Activated T-helper 1 cell treated with anti-CD3 and anti-CD28 coated beads, Interleukin-2, amount 50 U/mL, for 16 hours (primary cell): ENCODE results near the gene FMNL3.

Source experiments
- DNase-seq, 2 donors: peaks; one replicate each; pipeline ENCODE4 v3.0.0-alpha.2; 2020; ENCODE audit warnings: low read depth in 1 of 2, low spot score in 1 of 2

FMNL3 gene

DNA sequence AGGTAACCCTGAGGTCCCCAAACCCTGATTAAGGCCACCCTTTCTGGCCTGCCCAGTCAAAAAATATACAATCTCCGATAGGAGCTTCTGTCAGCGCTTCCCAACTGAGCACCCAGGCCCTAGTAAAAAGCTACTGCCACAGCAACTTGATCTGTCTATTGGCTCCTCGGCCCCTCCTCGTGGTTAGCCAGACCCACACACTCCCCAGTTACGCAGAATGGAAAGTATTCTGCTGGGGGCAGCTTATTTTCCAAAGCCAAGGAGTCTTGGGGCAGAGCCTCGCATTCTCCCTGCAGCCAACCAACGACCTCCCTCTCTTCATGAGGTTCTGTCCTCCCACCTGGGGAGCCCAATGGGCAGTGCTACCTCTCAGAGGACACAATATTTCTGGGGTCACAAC lies 32.1 kb downstream of the FMNL3 start:
- DNase-seq: no peak

DNA sequence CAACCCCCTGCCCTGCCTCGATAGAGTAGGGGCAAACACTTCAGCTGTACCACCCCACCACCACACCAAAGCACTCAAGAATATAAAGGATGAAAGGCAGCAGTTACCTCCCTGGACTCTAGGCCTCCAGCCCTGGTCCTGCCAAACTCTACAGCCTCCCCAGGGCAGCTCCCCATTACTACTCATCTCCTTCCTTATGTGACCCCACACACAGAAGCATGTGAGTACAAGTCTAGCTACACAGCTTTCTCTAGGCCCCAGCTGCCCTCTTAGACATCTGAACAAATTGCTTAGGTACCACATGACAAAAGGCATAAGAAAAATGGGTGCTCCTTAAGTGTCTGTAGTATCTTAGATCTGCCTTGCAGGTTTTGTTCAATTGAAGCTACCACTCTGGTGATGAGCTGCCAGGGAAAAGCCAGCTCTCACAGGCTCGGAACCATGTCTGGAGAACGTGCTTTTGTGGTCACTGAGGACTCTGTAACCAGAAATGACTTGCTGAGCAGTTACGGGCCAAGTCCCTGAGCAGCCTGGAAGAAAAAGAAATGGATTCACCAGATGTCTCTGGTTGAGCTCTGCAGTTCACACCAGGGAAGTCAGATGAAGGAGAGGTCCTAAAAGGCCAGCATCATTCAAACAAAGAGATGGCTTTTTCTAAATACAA lies 32.8 kb downstream of the FMNL3 start:
- no peak for DNase-seq

DNA sequence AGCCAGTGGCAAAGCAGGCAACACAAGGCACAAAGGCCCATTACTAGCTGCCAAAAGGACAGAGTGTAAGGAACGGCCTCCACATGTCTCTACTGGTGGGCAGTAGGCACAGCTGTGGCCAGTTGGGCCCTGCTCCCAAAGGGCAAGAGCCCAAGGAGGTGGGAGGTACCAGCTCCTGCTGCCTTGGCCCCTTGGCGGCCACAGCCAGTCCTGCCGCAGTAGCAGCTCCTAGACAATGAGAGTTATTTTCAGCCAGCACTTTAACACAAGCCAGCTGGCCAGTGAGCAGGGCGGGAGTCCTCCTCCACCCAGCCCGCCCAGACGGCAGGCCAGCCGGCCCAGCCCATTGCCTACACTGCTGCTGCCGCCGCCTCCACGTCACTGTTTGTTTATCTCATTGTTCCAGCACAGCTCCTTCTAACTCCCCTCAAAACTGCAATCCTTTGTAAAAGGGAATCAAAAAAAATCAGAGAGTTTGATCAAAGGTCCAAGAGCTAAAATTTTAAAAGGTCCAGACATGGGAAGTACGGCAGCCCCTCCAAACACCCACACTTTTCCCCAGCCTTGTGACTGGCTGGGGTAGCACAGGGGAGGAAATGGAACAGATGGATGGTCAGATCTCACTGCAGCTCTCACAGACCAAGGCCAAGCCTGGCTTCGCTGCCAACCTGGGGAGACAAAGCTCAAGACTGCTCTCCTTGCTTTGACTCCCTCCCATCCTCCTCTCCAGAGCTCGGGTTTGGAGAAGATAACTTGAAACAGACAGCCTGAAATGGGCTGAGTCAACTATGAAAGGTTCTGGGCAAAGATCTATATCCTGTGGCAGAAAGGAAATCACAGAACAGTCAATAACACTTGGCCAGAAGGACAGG lies 33.5 kb downstream of the FMNL3 start:
- no peak for DNase-seq

DNA sequence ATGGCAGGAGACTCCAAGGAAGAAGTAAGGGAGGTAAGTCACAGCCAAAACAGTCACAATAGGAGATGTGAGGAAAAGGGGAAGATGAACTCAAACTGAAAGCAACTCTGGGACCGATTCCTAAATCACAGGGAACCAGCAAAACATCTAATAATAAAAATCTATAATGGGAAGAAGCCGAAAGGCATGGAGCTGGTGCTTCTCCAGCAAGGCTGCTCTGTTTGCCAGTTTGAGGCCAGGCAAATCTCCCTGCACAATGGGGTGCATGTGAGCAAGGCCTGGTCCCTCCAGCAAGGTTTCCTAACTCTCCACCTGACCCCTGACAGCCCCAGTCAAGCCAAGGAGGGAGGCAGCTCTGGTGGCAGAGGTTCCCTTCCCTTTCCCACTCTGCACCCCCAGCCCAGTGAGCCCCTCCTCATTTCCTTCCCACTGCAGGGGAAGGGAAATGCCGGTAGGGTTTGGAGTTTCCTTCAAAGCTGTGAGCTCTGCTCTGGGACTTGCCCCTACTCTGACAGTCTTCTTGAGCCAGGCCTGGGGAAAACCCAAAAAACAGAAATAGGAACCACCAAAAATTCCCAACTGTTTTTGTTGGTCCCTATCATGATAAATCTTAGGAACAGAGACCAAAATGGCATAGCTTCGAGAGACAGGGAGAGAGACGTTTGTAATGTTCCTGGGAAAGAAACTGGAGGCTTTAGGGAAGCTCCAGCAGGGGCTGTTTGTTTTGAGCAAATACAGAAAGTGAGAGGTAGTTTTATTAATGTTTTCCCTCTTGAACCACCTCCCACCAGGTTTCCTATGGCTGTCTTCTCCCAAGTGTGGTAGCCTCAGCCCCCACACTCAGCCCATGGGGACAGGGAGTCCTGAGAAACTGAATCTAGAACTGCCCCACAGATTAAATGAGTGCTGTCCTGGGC lies 34.6 kb downstream of the FMNL3 start:
- DNase-seq: no peak

DNA sequence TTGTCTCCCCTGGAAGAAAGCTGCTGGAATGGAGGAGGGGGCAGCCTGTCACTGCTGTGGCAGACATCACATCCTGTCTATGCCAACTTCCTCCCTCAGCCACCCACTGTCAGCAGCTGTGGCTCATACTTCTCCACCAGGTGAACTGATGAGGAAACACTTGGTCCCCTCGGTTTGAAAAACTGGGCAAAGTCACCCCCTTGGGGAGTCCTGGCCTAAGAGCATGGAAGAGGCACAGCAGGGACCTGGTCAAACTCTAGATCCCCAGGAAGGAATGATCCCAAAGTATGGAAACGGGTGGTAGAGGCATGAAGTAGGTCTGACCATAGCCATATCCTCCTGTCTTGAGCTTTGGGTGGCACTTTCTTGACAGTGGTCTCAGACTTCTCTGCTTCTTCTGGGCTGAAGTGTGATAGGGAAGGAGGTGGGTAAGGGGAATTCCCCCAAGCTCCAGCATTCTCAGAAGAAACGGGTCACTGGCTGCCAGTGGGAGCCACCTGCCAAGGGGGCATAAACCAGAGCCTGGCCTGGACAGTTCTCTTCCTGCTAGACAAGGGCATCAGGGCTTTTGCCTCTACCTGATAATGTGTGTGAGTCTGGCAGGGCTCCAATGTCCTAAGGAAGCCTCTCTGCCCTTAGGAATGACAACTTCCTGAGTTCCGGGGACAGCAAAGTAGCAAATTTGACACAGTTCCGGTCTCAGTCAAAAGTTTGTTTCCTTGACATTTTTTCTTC lies 36.0 kb downstream of the FMNL3 start:
- peak; percentile 24 to 34 for DNase-seq

DNA sequence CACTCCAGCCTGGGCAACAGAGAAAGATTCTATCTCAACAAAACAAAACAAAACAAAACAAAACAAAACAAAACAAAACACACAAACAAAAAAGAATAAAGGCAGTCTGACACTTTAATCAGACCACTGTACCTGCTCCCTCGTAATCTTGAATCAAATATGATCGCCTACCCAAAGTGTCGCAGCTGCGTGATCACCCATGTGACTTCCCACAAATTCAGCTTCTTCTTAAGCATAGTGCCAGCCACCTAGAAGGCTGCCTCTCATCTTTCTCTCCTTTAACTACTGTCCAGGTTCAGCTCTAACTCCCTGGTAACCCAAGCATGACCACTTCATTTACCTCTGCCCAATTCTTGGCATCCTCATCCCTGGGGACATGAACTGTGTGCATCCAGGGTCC lies 37.4 kb downstream of the FMNL3 start:
- DNase-seq: no peak

DNA sequence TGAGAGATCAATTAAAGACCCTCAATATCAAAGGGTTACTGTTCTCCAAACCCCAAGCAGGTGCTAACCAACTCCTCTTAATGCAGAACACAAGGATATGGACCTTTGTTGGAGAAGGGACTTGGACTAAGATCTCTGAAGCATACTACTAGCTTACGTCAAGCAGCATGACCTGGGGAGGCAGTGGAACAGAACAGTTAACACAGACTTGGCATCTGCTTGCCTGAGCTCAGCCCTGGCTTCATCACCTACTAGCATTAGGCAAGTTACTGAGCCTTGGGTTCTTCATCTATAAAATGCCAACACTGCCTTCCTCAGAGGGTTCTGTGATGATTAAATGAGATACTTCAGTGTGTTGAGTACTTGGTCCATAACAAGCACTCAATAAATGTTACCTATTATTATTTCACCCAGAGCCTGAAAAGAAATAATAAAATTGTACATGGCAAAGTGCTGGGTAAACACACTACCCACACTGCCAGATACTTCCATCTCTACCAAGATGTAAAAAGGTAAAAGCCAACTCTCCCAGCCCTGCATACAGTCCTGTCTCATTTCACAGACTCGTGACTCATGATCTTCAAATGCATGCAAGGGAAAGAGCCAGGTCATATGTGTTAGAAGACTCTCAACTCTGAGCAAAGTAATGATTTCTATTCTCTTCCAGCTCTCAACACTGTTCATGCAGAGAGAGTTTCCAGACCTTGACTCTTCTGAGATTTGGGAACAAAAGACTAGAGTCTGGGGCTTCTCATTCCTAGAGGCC lies 39.7 kb downstream of the FMNL3 start:
- no peak for DNase-seq

DNA sequence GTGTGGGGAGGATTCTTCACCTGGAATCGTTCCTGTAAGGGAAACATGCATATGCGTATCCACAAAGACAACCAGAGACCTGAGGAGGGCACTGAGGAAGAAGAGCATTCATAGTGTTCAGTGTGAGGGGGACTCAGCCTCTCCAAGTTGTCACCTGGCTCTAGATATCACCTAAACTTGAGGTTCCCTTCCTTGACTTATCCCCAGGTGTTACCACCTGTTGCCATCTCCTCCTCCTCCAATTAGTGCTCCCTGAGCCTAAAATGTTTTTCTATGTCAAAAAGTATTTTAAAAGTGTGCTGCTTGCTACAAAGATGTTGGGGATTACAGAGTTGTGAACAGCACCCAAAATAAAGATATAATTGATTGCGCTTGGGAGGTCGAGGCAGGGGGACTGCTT lies 41.0 kb downstream of the FMNL3 start:
- no peak for DNase-seq

DNA sequence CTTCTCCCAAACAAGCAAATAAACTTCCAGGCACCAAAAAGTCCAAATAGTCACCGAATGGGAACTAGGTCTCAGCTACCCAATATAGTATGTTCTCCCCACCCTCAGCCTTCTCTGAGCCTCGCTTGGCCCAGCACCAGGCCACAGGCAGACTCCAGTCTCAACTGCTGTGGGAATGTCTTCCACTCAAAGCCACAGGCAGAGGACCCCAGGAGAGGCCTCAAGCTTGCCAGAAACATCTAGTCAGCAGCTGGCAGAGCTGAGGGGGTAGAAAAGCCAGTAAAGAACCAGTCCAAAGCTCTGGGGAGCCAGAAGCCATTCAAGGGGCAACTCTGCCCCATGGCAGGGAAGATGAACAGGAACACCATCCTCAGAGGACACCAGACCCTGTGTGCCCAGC lies 41.8 kb downstream of the FMNL3 start:
- no peak for DNase-seq

DNA sequence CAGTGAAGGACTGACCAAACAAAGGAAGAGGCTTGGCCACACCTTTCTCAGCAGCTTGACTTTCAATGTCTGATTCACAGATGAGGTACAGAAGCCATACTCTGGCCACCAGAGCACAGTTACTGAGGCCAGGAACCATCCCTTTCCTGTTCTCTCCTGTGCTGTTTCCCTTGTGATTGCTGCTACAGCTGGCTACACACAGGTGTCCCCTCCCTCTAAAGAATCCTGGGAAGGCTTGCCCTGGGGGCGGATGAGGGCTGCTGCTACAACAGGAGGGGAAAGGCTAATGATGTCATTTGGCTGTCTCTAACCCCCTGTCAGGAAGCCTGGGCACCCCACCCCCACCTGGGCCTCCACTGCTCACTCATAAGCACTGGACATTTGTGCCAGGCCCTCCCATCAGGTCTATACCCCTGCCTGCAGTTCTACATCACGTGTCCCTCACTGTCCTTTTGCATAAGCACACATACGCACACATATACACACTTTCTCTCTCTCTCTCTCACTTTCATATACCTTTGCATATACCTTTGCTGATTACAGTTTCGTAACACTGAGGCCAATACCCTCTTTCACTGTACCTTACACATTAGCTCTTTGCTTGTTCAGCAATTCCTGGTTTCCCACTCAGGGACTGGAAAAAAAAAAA lies 42.5 kb downstream of the FMNL3 start:
- DNase-seq: no peak

DNA sequence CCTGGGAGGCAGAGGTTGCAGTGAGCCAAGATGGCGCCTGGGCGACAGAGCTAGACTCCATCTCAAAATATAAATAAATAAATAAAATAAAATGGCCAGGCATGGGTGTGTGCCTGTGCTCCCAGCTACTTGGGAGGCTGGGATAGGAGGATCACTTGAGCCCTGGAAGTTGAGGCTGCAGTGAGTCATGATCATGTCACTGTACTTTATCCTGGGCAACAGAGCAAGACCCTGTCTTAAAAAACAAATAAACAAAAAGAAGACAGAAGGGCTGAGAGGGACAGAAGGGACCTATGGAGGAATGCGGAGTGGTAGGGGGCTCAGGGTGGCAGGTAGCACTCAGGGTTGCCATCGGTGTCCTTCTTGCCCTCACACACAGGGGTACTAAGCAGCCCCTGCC lies 43.0 kb downstream of the FMNL3 start:
- DNase-seq: no peak

DNA sequence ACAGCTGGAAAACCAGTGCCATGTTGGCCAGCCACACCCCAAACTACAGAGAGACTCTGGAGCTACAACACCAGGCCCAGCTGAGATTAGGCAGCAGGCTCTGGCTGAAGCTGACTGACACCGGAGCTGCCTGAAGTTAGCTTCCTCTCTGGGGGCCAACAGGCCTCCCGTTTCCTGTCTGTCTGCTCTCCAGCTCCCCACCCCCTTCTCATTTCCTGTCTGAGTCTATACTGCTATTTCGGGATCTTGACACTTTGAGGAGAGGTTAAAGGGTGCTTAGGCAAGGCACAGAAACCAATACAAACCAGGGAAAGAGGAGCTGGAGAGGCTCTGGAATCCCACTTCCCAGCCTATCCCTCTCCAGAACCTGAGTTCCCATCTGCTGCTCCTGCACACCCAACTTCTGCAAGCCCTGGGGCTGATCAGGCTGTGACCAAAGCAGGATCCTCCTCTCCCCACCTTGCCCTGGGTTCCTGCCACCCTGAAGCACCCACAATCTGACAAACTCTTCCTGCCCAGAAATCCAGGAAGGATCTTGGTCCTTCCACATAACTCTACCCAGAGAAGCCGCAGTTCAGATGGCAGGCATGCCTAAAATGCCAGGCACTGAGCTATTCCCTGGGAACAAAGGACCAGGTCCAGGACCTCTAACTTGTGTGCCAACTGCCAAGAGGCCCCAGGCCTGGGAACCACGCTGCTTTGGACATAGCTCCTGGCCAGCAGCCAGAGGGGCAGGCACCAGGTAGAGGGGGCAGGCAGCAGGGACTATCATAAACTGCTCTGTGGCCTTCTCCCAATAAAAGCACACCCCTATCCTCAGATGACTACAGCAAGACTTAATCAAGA lies 44.0 kb downstream of the FMNL3 start:
- DNase-seq: peak; percentile 45 to 53

DNA sequence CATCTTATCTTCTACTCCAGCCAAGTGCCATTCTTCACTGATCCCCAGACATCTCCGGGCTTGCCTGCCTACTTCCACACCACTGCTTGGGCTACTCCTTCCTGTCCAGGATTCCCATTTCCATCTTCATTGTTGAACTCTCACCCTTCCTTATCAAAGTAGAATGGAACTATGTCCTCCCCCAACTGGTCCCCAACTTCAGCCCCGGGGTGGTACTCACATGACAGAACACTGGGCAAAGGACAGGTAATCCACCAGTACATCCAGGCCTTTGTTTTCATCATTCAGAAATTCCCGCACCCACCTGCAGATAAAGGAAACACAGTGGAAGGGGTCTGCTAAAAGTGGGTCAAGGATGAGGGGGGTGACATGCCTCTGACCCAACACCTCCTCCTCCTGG lies 45.5 kb downstream of the FMNL3 start:
- no peak for DNase-seq

DNA sequence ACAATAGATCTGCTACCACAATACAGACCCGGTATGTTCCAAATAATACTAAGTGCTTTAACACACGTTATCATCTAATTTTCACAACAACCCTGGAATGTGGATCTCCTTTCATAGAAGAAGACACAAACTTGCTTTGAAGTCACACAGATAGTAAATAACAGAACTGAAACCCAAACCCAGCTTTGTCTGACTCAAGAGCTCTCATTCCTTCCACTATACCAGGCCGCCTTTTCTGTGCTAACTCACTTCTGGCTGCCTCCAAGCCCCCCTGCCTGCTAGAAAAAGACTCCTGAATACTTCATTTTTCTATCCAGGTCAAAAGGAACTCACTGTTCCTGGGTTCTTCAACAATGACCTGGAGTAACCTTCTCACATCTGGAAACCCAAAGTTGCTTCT lies 46.0 kb downstream of the FMNL3 start:
- no peak for DNase-seq

DNA sequence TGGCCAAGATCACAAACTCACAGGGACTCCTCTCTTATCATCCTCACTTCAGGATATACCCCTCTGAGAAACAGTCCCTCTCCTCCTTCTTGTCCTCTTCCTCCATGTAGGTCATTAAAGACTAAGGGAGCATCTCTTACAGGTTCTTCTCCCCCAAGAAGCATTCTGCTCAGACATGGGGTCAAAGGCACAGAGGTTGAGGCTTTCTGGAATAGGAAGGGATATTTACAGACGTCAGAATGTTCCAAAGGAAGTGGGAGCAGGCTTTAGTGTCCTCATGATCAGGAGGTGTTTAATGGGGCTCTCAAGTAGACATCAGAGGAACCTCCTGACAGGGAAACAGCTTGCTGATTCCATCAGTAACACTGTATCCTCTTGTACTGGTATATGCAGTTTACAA lies 47.5 kb downstream of the FMNL3 start:
- no peak for DNase-seq

DNA sequence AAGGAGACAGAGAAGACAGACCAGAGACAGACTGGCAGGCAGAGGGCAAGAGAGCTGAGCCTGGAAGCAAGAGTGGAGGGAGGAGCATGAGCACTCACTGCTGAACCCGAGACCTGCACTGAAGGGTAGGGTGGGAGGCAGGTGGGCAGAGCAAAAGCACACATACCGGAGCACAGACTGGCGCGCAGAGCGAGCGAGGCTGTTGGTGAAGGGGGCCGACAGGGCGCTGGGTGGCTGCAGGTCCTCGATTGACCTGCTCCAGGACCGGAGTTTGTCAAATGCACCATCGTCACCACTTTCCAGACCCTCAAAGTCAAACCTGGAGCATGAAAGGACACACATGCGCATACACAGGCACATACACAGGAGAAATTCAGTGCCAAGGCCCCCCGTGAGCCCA lies 48.9 kb downstream of the FMNL3 start:
- no peak for DNase-seq

DNA sequence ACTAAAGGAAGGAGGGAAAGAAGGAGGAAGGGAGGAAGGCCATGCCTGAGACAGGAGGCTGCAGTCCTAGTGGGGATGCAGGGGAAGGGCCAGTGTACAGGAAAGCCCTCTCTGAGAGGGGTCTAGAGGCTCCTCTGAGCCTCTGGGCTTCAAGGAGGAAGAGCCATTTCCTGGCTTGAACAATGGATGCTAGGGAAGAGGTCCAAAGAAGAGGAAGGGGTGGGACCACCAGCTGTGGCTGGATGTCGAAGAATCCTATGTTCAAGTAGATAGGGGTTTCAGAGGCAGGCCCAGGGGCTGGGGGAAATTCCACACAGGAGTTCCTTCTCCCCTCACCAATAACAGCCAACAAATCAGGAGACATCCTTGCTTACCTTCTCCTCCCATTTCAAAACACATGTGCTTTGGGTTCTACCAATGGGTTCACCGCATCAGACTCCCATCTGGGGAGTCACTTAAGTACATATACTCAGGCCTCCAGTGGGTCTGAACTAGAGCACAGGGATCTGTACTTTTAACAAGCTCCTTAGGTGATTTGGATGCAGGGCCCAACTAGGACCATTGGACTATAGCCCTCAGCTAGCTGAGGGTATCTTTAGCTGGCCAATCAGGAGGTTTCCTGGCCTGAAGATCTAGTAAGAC lies 51.5 kb downstream of the FMNL3 start:
- DNase-seq: no peak

DNA sequence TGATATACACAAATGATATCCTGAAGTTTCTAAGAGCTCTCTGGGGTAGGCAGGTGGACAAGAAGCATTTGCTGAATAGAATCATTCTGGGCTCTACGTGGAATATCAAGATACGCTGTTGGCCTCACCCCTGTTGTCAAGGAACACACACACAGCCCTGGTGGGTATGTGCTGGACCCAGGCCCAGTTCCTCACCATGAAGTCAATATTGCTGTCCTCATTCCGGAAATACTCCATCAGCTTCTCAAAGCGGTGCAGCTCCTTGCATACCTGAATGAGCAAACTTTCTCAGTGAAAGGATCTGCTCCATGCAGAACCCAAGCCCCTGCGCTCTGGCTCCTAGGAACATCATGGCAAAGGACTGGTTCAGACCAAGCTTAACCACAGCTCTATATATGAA lies 52.5 kb downstream of the FMNL3 start:
- DNase-seq: no peak
